NCI-H1417 treated with DMSO at 0.1 percent for 48 hours (cell line): ENCODE results near the gene GRIK5.

Experiments used
- DNase-seq: peaks from one replicate; lab custom pipeline; 2025; lab: John Stamatoyannopoulos, UW

The GRIK5 gene

DNA sequence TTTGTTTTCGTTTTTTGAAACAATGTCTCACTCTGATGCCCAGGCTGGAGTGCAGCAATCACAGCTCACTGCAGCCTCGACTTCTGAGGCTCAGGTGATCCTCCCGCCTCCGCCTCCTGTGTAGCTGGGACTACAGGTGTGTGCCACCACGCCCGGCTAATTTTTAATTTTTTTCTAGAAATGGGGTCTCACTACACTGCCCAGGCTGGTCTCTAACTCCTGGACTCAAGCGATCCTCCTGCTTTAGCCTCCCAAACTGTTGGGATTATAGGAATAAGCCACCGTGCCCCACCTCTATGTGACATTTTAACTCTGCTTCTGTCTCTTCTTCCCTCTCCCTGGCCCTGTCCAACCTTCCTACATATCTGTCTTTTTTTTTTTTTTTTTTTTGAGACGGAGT, 81.1 kb downstream of the GRIK5 start:
- no peak for DNase-seq

DNA sequence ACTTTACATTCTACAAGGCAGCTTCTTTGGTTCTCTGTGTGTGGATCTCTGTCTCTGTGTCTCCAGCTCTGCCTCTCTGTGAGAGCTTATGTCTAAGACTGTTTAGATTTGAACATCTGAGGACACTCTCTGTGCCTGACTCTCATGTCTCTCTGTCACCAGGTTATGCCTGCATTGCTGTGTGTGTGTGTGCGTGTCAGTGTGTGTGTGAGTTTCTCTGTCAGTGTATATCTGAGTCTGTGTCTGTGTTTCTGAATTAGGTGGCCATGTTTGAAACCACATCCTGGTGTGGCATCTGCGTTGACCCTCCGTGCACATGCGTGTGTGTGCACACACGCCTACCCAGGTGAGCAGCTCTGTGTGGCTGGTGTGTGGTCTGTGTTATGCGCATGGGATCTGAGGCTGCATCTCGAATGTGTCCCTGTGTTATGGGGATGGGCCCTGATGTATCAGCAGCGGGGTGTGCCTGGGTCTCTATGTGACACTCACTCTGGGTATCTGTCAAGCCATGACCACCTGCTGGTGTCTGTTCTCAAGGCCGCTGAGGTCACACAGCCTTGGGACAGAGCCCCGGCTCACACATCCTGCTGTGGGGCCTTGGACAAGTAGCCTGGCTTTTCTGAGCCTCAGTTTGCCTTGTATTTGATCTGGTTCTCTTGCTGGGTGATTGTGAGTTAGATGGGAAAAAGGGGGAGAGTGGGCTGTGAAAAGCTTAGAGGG, 82.7 kb downstream of the GRIK5 start:
- no peak for DNase-seq

GRCh38 chr19:41984961-41985360, 85.0 kb downstream of the GRIK5 start:
- DNase-seq: no peak

DNA sequence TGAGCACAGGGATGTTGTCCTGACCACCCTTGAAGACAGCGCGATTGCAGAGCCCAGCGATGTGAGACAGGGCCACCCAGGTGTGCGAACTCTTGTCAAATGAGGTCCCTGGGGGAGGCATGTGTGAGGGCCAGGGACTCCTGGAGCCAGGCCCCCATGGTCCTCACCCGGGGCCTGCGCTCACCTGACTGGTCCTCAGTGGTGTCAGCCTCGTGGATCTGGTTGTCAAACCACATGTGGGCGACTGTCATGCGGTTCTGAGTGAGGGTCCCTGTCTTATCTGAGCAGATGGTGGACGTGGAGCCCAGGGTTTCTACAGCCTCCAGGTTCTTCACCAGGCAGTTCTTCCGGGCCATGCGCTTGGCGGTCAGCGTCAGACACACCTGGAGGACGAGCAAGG, 88.3 kb downstream of the GRIK5 start:
- DNase-seq: no peak

DNA sequence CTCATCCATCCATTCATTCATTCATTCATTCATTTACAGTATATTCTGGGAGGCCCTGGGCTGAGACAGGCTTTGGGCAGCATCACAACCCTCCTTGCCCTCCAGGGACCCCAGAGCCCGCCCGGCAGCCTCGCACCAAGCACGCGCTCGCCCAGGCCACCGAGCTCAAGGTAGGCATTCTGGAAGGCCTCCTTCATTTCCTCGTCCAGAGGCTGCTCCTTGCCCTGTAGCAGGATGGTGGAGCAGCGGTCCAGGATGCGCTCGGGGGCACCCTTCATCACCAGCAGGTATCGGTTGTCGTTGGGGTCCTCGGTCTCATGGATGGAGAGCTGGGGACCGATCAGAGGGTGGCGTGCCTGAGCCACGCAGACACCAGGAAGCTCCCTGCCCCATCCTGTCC, 91.5 kb downstream of the GRIK5 start:
- DNase-seq: no peak

DNA sequence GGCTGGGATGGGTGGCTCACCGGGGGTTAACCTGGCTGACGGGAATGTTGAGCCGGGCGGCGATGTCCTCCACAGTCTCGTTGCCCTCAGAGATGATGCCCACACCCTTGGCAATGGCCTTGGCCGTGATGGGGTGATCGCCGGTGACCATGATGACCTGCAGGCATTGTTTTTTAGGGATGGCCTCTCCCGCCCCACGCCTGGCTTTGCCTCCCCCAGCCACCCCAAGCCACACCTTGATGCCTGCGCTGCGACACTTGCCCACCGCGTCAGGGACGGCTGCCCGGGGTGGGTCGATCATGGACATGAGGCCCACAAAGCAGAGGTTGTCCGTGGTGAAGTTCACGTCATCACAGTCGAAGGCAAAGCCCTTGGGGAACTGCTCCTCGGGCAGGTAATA, 92.1 kb downstream of the GRIK5 start:
- DNase-seq: no peak

- DNase-seq: no peak
Observed at GRCh38 chr19:41974652-41975051, 95.4 kb downstream of the GRIK5 start.

DNA sequence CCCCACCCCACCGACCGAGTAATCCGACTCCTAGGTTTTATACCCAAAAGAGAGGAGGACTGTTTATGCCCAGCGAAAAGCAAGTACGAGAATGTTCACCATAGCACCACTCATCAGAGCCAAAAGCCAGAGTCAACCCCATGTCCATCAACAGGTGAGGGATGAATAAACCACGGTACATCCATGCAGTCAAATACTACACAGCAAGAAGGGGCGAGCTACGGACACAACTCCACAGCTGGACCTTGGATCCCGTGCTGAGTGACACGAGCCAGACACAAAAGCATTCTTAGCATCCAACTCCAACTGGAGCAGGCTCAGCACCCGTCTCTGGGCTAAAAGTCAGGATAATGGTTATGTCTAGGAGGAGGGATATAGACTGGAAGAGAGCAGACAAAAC, 98.6 kb downstream of the GRIK5 start:
- no peak for DNase-seq

DNA sequence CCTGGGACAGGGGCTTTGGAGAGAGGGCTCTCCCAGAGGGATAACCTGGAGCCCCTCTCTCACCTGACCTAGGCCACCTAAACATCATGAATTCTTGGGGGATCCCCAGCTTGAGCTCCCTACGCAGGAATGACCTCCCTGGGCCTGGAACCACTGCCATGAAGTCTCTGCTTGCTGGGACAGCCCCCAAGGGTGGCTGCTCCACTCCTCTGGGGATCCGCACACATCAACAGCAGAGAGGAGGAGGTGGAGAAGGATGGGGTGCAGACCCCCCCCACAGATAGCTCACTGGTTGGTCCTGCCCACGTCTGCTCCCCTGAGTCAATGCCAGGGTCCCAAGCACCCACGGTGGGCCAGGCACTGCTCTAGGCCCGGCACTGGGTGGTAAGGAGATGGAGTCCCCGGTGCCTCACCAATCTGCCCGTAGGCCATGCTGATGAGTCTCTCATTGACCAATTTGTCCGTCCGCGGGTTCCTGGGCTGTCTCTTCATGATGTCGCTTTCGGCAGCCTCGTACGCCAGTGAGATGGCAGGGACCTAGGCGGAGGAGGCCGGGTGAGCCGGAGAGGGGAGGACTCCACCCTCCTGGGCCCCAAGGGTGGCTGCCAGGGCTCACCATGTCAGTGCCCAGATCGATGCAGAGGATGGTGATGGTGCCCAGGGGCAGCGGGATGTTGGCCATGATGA, 100.1 kb downstream of the GRIK5 start:
- no peak for DNase-seq

DNA sequence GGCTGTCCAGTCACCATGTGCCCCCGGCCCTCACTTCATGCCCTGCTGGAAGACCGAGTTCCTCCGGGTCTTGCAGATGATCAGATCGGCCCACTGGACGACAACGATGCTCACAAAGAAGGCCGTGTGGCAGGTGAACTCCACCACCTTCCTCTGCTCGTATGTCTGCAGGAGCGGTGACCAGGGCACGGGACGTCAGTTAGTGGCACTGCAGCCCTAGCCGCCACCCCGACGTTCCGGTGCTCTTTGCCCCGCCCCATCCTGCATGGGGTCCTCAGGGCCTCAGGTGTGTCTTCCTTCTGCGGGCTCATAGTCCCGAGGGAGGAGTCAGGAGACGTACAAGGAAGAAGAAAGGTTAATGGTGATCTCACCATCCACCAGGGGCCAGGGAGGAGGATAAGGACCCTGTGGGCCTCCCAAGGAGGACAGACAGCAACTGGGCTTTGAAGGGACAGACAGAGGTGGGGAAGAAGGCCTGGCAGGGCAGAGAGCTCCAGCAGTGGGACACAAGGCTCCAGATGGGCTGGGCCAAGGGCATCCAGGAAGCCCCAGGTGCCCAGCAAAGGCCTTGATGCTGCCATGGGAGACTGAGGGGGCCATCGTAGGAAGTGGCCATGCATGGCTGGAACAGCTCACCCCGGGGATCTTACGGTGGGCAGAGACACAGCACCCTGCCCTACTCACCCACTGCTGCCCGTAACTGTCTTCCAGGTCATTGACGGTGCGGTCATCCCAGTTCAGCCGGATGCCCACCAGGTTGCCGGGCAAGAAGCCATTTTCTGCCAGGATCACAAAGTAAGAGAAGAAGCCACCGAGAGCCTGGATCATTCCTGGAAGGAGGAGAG, 101.0 kb downstream of the GRIK5 start:
- DNase-seq: no peak

GRCh38 chr19:41967054-41967783, 102.8 kb downstream of the GRIK5 start:
- no peak for DNase-seq

DNA sequence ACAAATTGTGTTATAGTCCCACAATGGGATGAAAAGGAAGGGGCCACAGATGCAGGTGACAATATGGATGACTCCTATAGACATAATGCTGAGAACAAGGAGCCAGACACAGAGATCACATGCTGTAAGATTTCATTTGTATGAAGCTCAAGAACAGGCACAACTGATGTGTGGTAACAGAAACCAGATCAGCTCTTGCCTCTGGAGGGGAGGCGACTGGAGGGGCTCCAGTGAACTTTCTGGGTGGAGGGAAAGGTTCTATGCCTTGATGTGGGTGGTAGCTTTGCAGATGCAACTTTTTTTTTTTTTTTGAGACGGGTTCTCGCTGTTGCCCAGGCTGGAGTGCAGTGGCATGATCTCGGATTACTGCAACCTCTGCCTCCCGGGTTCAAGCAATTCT, 104.9 kb downstream of the GRIK5 start:
- no peak for DNase-seq

- no peak for DNase-seq
Observed at GRCh38 chr19:41960973-41961372, 109.0 kb downstream of the GRIK5 start.

DNA sequence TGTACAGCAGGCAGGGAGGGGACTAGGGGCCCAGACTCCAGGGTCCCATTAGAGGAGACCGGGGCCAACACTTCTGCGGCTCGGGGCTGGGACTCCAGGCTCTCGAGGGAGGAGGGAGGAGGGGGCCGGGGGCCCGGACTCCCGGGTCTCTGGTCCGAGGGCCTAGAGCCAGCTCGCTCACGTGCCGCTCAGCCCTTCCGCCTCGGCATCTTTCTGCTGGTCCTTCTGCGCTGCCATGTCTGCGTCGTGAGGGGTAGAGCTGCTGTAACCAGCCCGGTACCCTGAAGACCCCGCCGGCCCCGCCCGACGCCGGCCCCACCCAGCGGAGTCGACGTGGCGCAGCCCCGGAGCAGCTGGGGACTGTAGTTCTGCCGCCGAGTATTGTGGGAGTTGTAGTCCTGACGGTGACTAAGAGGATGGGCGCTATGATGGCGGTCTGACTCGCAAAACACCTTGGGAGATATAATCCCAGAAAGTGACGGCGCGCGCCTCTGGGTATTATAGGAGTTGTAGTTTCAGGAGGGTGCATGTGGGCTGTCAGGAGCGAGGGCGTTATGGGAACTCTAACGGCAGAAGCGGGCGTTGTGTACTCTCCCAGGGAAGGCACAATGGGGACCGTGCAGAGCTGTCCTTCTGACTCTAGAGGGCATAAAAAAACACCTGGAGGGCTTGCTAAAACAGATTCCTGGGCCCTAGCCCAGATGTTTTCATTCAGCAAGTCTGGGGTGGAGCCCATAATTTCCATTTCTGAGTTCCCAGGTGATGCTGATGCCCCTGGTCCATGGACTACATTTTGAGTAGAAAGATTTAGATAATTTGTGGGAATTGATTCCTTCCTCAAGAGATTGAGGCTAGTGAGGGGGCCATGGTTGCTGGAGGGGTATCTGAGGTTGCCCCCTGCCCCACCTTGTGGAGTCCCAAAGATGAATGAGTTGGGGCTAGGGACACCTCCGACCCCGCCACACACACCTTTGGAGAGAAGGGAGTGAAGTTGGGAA, 110.7 kb downstream of the GRIK5 start, which contains the start of gene RABAC1:
TSS of gene RABAC1 (minus strand) at position 266 of the 998 bp plus-strand sequence. CDS start at position 237, 29 bp downstream.
- DNase-seq: peak; percentile 58

GRCh38 chr19:41958367-41959055, 111.5 kb downstream of the GRIK5 start:
- DNase-seq: no peak

- DNase-seq: peak; percentile 32
Observed at GRCh38 chr19:41957838-41958366, 112.1 kb downstream of the GRIK5 start.

DNA sequence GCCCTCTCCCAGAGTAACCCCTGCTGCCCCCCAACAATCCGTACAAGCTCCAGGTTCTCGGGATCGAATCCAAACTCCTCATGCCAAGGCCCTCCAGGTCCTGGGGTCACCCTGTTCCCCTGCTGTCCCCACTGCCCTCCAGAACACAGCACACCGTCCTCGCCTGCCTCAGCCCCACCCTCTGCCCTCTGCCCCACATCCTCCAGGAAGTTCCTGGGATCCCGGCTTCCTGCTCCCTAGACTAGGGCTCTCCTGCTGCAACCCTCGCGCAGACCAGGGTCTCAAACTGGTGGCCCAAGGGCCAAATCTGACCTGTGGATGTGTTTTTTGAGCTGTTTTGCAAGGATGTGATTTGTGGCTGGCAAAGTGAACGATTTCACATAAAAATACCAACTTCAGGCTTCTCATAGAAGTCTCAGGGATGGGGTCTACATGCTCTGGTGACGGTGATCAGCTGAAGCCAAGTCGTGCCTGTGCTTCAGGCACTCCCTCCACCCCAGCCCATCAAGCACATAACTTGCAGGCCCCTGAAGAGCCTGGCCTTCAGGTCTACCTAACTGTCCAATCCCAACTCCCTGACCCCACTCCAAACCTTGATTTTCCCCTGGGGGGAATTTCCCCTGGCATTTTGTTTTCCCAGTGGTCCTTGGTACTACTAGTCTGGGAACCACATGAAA, 112.7 kb downstream of the GRIK5 start:
- no peak for DNase-seq

DNA sequence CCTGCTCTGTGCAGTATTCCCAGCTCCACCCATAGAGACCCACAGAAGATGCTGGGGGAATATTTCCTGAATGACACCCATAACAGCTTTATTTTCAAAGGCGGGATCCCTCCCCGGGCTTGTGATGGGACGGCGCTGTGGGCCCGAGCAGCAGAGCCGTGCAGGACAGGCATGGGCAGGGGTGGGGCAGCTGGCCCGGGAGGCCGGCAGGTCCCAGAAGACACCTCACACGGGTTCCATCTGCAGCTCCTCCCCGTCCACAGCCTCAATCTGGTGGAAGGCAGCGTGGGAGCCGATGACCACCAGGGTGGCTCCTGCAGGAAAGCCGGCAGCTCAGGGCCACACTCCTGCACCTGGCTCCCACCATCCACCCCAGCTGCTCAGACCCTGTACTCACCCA, 113.4 kb downstream of the GRIK5 start:
- DNase-seq: no peak

- no peak for DNase-seq
Observed at GRCh38 chr19:41955521-41955920, 114.5 kb downstream of the GRIK5 start.
